Endodermal cell (in vitro differentiated cells): Measurements from ENCODE around the gene NEBL. TPM values are rescaled to one million over a fixed set of nuclear protein-coding genes. Genes with fewer than 3 reads are reported as not detected.

Experiments used
- DNase-seq: peaks from one replicate; pipeline ENCODE4 v3.0.0-alpha.2; 2017
- H3K27ac ChIP-seq: 2 replicates; pipeline ENCODE4 v1.5.1; 2013; ENCODE audit warnings: mild to moderate bottlenecking, low read depth, low read length, moderate library complexity
- H3K27me3 ChIP-seq: 2 replicates; pipeline ENCODE4 v1.6.1; 2013; ENCODE audit warnings: mild to moderate bottlenecking, low read length, moderate library complexity; ENCODE audit not compliant: insufficient read depth, control insufficient read depth, poor library complexity, severe bottlenecking
- H3K36me3 ChIP-seq: 2 replicates; pipeline ENCODE4 v1.7.0; 2013; ENCODE audit warnings: mild to moderate bottlenecking, low read length, moderate library complexity; ENCODE audit not compliant: control insufficient read depth, insufficient read depth
- H3K4me1 ChIP-seq: one replicate; pipeline ENCODE4 v1.7.0; 2013; ENCODE audit warnings: low read length; ENCODE audit not compliant: control insufficient read depth, insufficient read depth
- H3K4me3 ChIP-seq: 2 replicates; pipeline ENCODE4 v1.5.1; 2013; ENCODE audit warnings: mild to moderate bottlenecking, low read length, moderate library complexity
- H3K9ac ChIP-seq: 2 replicates; pipeline ENCODE4 v1.6.1; 2013; ENCODE audit warnings: mild to moderate bottlenecking, low read length, moderate library complexity; ENCODE audit not compliant: poor library complexity, severe bottlenecking; ENCODE audit errors: extremely low read depth
- H3K9me3 ChIP-seq: 2 replicates; pipeline ENCODE4 v1.6.1; 2013; ENCODE audit warnings: mild to moderate bottlenecking, low read length, moderate library complexity; ENCODE audit not compliant: control insufficient read depth
- H3K27ac Mint-ChIP-seq: 2 replicates; pipeline ENCODE4 v1.8.0; 2020; ENCODE audit warnings: mixed read lengths
- H3K27me3 Mint-ChIP-seq: 2 replicates; pipeline ENCODE4 v1.8.0; 2021; ENCODE audit warnings: mild to moderate bottlenecking, mixed read lengths; ENCODE audit not compliant: insufficient read depth
- H3K36me3 Mint-ChIP-seq: 2 replicates; pipeline ENCODE4 v1.8.0; 2020; ENCODE audit warnings: low read depth, mixed read lengths
- H3K4me1 Mint-ChIP-seq: 2 replicates; pipeline ENCODE4 v1.8.0; 2020; ENCODE audit warnings: mixed read lengths
- H3K4me3 Mint-ChIP-seq: 2 replicates; pipeline ENCODE4 v1.8.0; 2020; ENCODE audit warnings: mild to moderate bottlenecking, moderate library complexity, mixed read lengths
- H3K9me3 Mint-ChIP-seq: 2 replicates; pipeline ENCODE4 v1.8.0; 2020; ENCODE audit warnings: mild to moderate bottlenecking, mixed read lengths
- CTCF ChIP-seq: fragments of 200-600 bp; sonication (generic); conservative IDR thresholded peaks from 2 replicates; pipeline ENCODE4 v1.5.0; 2021; ENCODE audit warnings: antibody characterized with exemption, mild to moderate bottlenecking
- WGBS, 2 experiments: methylation state at CpG; one replicate each; pipeline versions ENCODE4 v1.1.5 to v1.1.7; 2013; ENCODE audit warnings: missing lambda C conversion rate in 2 of 2, mixed read lengths in 1 of 2; ENCODE audit not compliant: insufficient coverage in 1 of 2, insufficient read length in 1 of 2; 5-methylcytosine and 5-hydroxymethylcytosine counted together
- total RNA-seq, 2 donors: library from RNA; stranded (reverse); fragmentation: NEBNext Ultra II Directional in 1 of 2; extraction: Animal tissue kit (Norgen Biotek cat#: 25700) in 1 of 2; gene quantifications; 2 replicates in 1 of 2; 3 replicates in 1 of 2; pipeline ENCODE4 v1.2.1, GENCODE V29; 2021

Gene NEBL
- total RNA-seq, 2 donors from 2014 or later: 39.8 to 61.6 TPM

GRCh38 chr10:20887706-20888555 is 9.2 kb downstream of the NEBL start:
- H3K4me3 ChIP-seq: no peak overlapping the region
- peaks cover 5% of the 10 kb centered on the region for H3K36me3 ChIP-seq
- peaks cover 25% of the 10 kb centered on the region for H3K4me1 ChIP-seq
- Mint-ChIP-seq H3K4me3 (no peak overlapping the region), H3K27ac (no peak overlapping the region), H3K4me1 (peaks cover 56% of the 10 kb centered on the region), H3K27me3 (no peaks in the 10 kb centered on the region), H3K9me3 (no peaks in the 10 kb centered on the region), H3K36me3 (peaks cover 11% of the 10 kb centered on the region)
- no peak for TF ChIP-seq CTCF
- no peak overlapping the region for H3K27ac ChIP-seq
- H3K9me3 ChIP-seq: no peaks in the 10 kb centered on the region
- no peaks in the 10 kb centered on the region for H3K27me3 ChIP-seq
- no peak overlapping the region for H3K9ac ChIP-seq
- DNase-seq: no peak
- 67 to 90% methylated on average over 2 to 7 of the region's 7 CpGs for WGBS, 2 experiments

GRCh38 chr10:20885678-20886077 is 11.4 kb downstream of the NEBL start:
- no peak overlapping the region for H3K27ac Mint-ChIP-seq
- H3K4me1 ChIP-seq: peaks cover 14% of the 10 kb centered on the region
- H3K36me3 Mint-ChIP-seq: peaks cover 23% of the 10 kb centered on the region
- H3K4me3 ChIP-seq: no peak overlapping the region
- H3K27me3 ChIP-seq: no peaks in the 10 kb centered on the region
- H3K9ac ChIP-seq: no peak overlapping the region
- no peaks in the 10 kb centered on the region for H3K9me3 ChIP-seq
- peaks cover 38% of the 10 kb centered on the region for H3K4me1 Mint-ChIP-seq
- 93 to 100% methylated on average over 2 to 3 of the region's 3 CpGs for WGBS, 2 experiments
- H3K4me3 Mint-ChIP-seq: no peak overlapping the region
- no peak for DNase-seq
- no peaks in the 10 kb centered on the region for H3K27me3 Mint-ChIP-seq
- no peaks in the 10 kb centered on the region for H3K9me3 Mint-ChIP-seq
- no peak overlapping the region for H3K27ac ChIP-seq
- no peak for TF ChIP-seq CTCF
- peaks cover 17% of the 10 kb centered on the region for H3K36me3 ChIP-seq

GRCh38 chr10:20883552-20883951 is 13.6 kb downstream of the NEBL start:
- no peak for TF ChIP-seq CTCF
- no peak overlapping the region for H3K9ac ChIP-seq
- no peak overlapping the region for H3K4me3 ChIP-seq
- 97 to 100% methylated on average over 2 of the region's 2 CpGs for WGBS, 2 experiments
- H3K4me1 ChIP-seq: peaks cover 6% of the 10 kb centered on the region
- H3K27me3 Mint-ChIP-seq: no peaks in the 10 kb centered on the region
- DNase-seq: no peak
- H3K4me1 Mint-ChIP-seq: peaks cover 32% of the 10 kb centered on the region
- H3K36me3 Mint-ChIP-seq: peaks cover 37% of the 10 kb centered on the region
- no peak overlapping the region for H3K4me3 Mint-ChIP-seq
- peaks cover 30% of the 10 kb centered on the region for H3K36me3 ChIP-seq
- no peaks in the 10 kb centered on the region for H3K27me3 ChIP-seq
- H3K27ac ChIP-seq: no peak overlapping the region
- H3K27ac Mint-ChIP-seq: no peak overlapping the region
- H3K9me3 Mint-ChIP-seq: no peaks in the 10 kb centered on the region
- no peaks in the 10 kb centered on the region for H3K9me3 ChIP-seq
